GM10266 (cell line): ENCODE results near the gene LRPAP1.

Experiments
- DNase-seq: peaks from one replicate; pipeline ENCODE4 v3.0.0; 2012; ENCODE audit errors: extremely low spot score
- TF ChIP-seq, protein P1 (sequence below): IDR thresholded peaks from 2 replicates; pipeline ENCODE4 v1.5.1; 2012; ENCODE audit warnings: mild to moderate bottlenecking, low read depth; ENCODE audit not compliant: control insufficient read depth, insufficient read depth; ENCODE audit errors: missing control alignments

LRPAP1 gene

DNA sequence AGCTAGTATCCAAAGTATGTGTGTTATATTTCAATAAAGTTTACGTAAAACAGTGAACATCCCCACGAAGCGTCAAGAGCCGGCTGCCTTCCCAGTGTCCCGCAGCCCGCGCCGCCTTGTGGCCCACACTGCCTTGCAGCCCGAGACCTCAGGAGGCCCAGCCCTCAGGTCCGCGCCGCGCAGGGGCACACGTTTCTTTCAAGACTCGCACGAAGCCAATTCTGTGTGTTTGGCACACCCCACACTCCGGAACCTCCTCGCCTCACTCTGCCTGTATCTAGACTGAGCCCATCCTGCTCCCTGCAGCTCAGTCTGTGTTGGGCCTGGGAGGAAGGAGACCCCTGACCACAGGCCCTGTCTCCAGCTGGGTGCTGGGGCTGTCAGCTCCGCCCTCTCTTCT is 5.8 kb downstream of the LRPAP1 start:
- DNase-seq = no peak
- TF ChIP-seq, protein P1, sequence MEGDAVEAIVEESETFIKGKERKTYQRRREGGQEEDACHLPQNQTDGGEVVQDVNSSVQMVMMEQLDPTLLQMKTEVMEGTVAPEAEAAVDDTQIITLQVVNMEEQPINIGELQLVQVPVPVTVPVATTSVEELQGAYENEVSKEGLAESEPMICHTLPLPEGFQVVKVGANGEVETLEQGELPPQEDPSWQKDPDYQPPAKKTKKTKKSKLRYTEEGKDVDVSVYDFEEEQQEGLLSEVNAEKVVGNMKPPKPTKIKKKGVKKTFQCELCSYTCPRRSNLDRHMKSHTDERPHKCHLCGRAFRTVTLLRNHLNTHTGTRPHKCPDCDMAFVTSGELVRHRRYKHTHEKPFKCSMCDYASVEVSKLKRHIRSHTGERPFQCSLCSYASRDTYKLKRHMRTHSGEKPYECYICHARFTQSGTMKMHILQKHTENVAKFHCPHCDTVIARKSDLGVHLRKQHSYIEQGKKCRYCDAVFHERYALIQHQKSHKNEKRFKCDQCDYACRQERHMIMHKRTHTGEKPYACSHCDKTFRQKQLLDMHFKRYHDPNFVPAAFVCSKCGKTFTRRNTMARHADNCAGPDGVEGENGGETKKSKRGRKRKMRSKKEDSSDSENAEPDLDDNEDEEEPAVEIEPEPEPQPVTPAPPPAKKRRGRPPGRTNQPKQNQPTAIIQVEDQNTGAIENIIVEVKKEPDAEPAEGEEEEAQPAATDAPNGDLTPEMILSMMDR = no peak

DNA sequence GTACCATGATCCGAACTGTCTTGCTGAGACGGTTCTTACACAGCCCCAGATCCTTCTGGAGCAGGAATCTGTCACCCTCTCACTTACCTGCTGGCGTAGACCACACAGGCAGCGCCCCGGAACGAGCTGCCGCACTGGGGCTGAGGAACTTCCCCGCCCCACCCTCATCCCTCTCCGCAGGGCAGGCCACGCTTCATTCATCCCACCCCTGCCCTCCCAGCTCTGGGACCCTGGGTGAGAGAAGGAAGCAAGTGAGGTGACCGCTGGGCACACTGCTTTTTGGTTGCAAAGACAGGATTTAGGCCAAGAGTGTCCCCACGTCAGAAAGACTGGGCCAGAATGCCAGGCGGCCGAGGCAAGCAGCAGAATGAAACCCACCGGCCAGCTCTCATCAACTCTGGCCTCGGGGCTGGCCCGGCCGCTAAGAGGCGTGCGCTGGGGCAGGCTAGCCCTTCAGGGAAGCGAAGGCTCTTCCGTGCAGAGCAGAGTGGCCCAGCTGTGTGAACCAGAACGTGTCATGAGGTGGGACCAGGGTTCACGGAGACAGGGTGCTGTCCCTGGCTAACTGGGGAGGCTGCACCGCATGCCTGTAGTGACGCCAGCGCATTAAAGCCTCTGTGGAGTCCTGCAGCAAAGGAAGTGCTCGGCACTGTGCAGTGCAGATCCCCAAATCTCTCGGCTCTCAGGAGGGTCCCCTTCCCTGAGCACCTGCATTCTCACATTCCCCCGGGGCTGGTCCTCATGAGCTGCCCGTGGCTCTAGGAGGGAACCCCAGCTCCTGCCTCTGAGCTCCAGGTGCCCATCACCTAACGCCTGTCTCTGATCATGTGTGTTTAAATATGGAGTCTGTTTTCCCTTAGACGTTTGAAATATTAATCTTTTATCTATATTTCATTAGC is 6.4 kb downstream of the LRPAP1 start:
- TF ChIP-seq, protein P1 = no peak
- DNase-seq = no peak

DNA sequence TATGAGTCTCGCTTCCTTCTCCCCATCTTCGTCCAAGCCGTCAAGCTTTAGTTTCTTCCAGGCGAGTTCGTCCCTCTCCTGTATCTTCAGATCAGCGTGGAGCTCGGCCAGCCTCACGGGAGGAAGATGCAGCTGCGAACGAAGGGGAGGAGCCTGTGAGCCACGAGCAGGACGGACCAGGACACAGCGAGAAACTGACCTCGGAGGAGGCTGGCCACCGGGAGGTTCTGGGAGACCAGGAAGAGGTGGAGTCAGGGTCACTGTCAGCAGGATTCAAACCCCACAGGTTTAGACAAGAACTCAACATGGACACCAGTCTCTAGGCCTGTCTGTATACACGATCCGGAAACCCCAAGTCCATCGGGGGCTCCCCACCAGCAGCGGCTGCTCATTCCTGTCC is 7.3 kb downstream of the LRPAP1 start:
- no peak for DNase-seq
- TF ChIP-seq, protein P1 = no peak

DNA sequence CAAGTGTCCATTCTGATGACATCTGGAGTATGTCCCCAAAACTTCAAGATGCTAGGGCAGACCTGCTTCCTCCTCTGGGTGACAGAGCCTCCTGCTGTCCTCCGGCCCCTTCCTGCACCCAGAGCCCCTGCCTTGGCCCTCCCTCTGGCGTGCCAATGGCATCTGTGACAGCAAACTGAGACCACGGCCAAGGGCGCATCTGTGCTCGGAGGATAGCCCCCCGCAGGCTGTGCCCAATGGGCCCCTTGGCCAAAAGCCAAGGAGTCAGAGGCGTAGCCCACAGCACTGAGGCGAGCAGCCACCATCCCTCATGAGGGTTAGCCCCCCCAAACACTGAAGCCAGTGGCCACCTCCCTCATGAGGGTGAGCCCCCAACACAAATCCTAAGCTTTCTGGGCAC is 7.9 kb downstream of the LRPAP1 start:
- TF ChIP-seq, protein P1 = no peak

DNA sequence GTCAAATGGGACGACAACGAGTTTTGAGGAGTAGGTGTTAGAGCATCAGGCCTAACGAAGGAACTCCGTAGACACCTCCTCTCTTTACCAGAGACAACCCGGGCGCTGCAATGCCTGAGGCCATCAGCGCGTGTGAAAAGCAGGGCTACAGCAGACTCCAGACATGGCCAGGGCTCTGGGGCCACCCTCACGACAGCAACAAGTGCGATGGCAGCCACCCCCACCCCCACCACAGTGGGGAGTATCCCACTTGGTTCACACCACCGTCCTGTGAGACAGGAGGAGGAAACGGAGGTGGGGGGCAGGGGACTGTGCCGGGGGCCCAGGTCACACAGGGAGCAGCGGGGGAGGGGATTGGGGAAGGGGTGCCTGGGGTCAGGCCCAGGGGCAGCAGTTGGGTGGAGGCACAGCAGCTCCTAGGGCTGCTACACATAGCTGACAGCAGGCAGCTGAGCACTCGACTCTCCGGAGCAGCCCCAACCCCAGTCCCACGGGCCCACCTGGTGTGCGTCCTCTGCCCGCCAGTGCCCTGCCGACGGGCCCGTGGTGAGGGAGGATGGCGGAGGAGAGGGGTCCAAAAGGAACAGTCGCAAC is 8.5 kb downstream of the LRPAP1 start:
- no peak for DNase-seq
- TF ChIP-seq, protein P1 = no peak

More for the DNA sequence above, 7.9 kb downstream of the LRPAP1 start:
- DNase-seq = no peak

DNA sequence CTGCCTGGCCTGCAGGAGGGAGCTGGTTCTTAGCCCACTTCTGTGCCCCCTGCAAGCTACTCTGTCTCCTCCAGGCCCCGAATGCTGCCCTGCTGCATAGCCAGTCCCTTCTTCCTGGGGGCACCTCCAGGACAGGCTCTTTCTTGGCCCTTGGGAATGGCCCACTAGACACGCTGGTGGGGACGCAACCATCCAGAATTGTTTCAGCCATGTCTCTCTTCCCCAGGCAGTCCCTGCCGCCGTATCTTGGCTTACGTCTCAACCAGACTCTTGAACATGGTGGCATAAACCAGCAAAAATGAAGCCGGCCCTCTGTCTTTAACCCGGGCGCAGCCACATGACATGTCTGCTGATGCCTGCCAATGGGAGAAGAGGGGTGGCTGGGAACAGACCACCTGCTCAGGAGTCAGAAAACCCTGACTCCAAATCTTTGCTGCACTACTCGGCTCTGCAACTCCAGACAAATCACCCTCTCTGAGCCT is 9.0 kb downstream of the LRPAP1 start:
- TF ChIP-seq, protein P1 = no peak
- no peak for DNase-seq

DNA sequence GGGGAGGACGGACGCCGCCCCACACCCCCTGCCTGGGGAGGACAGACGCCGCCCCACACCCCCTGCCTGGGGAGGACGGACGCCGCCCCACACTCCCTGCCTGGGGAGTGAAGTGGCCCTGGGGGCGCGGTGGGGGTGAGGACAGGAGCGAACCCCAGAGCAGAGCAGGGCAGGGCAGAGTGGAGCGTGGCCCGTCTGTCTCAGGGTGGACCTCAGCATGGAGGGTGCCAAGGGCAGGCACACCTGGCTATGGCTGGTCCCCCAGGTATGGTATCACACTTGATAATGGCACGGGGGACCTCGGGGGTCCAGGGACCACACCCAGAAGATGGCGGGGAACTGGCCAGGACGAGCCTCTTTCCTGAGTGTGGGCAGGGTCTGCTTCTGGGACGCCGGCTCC is 9.6 kb downstream of the LRPAP1 start:
- TF ChIP-seq, protein P1 = no peak
- DNase-seq = no peak
